IMR-90 (cell line): Measurements from ENCODE around the gene ARNT2. TPM values are rescaled to one million over a fixed set of nuclear protein-coding genes. Genes with fewer than 3 reads are reported as not detected.

Source experiments
- ATAC-seq: fragments of 200-7000 bp; cut with Tn5 transposase; 2 replicates; pipeline ENCODE4 v1.9.1; 2020; ENCODE audit warnings: low read depth, mild to moderate bottlenecking, moderate library complexity
- BruUV-seq: library from RNA; stranded (reverse); fragments of 400-500 nt; replicated peaks from 2 replicates; lab custom pipeline; 2021; lab: Mats Ljungman, UMichigan
- CTCF ChIA-PET: fragments of 300-600 bp; formaldehyde crosslinking; extraction: SDS; loops from one replicate; lab custom pipeline; 2021; ENCODE audit warnings: antibody characterized with exemption; lab: Yijun Ruan, JAX
- POLR2A ChIA-PET: fragments of 300-600 bp; sonication (Branson Sonifier 250); formaldehyde crosslinking; loops from one replicate; lab custom pipeline; 2022; ENCODE audit warnings: antibody characterized with exemption; ENCODE audit not compliant: unreplicated experiment; lab: Charles Lee
- DNase-seq: peaks from one replicate; pipeline ENCODE4 v3.0.0; 2013
- H2AFZ ChIP-seq: replicated peaks from 2 replicates; pipeline ENCODE3; 2013; ENCODE audit warnings: low read length, mild to moderate bottlenecking; ENCODE audit not compliant: poor library complexity
- H2AK5ac ChIP-seq: 2 replicates; pipeline ENCODE4 v1.6.1; 2013; ENCODE audit warnings: low read depth, low read length, inconsistent platforms
- H2AK9ac ChIP-seq: replicated peaks from 2 replicates; pipeline ENCODE3; 2013; ENCODE audit warnings: mild to moderate bottlenecking, low read depth, low read length, moderate library complexity; ENCODE audit not compliant: poor library complexity
- H2BK120ac ChIP-seq: 2 replicates; pipeline ENCODE4 v1.6.1; 2013; ENCODE audit warnings: low read depth, low read length, inconsistent platforms
- H2BK15ac ChIP-seq: 3 replicates; pipeline ENCODE4 v1.6.1; 2013; ENCODE audit warnings: low read depth, low read length, inconsistent platforms
- H2BK20ac ChIP-seq: 2 replicates; pipeline ENCODE4 v1.6.1; 2013; ENCODE audit warnings: low read depth, mild to moderate bottlenecking, inconsistent platforms, low read length, moderate library complexity
- H2BK5ac ChIP-seq: 2 replicates; pipeline ENCODE4 v1.6.1; 2013; ENCODE audit warnings: mild to moderate bottlenecking, low read depth, low read length, inconsistent platforms; ENCODE audit not compliant: poor library complexity, severe bottlenecking
- H3K14ac ChIP-seq: replicated peaks from 2 replicates; pipeline ENCODE4 v1.6.1; 2013; ENCODE audit warnings: low read depth, low read length, inconsistent platforms
- H3K18ac ChIP-seq: 2 replicates; pipeline ENCODE4 v1.6.1; 2013; ENCODE audit warnings: low read depth, low read length, control low read depth
- H3K23ac ChIP-seq: 2 replicates; pipeline ENCODE4 v1.6.1; 2013; ENCODE audit warnings: low read depth, low read length, inconsistent platforms
- H3K27ac ChIP-seq: 2 replicates; pipeline ENCODE4 v1.5.1; 2013; ENCODE audit warnings: mild to moderate bottlenecking, control low read depth, low read length; ENCODE audit not compliant: insufficient read depth
- H3K27me3 ChIP-seq: 2 replicates; pipeline ENCODE4 v1.6.1; 2013; ENCODE audit warnings: low read length; ENCODE audit not compliant: control insufficient read depth, insufficient read depth
- H3K36me3 ChIP-seq: 2 replicates; pipeline ENCODE4 v1.6.1; 2013; ENCODE audit warnings: low read length, mixed read lengths; ENCODE audit not compliant: control insufficient read depth, insufficient read depth
- H3K4ac ChIP-seq: 2 replicates; pipeline ENCODE4 v1.6.1; 2013; ENCODE audit warnings: low read depth, low read length, inconsistent platforms
- H3K4me1 ChIP-seq: 2 replicates; pipeline ENCODE4 v1.6.1; 2013; ENCODE audit warnings: low read length, mixed read lengths; ENCODE audit not compliant: control insufficient read depth, insufficient read depth
- H3K4me2 ChIP-seq: 2 replicates; pipeline ENCODE4 v1.6.1; 2013; ENCODE audit warnings: low read depth, mild to moderate bottlenecking, control low read depth, low read length, moderate library complexity
- H3K4me3 ChIP-seq: 2 replicates; pipeline ENCODE4 v1.5.1; 2013; ENCODE audit warnings: low read depth, mild to moderate bottlenecking, control low read depth, low read length, moderate library complexity; ENCODE audit not compliant: insufficient read depth
- H3K56ac ChIP-seq: 2 replicates; pipeline ENCODE4 v1.6.1; 2013; ENCODE audit warnings: low read length, inconsistent platforms; ENCODE audit not compliant: insufficient read depth; ENCODE audit errors: extremely low read depth
- H3K79me1 ChIP-seq, 2 experiments: 2 replicates each; pipeline ENCODE4 v1.6.1; 2013; ENCODE audit warnings: low read length in 2 of 2, inconsistent platforms in 1 of 2, low read depth in 1 of 2
- H3K9ac ChIP-seq: 2 replicates; pipeline ENCODE4 v1.6.1; 2013; ENCODE audit warnings: low read depth, low read length, control low read depth
- H3K9me1 ChIP-seq: 2 replicates; pipeline ENCODE4 v1.6.1; 2013; ENCODE audit warnings: low read length, inconsistent platforms; ENCODE audit not compliant: insufficient read depth
- H3K9me3 ChIP-seq: 2 replicates; pipeline ENCODE4 v1.6.1; 2013; ENCODE audit warnings: low read length; ENCODE audit not compliant: control insufficient read depth, insufficient read depth
- H4K20me1 ChIP-seq: 2 replicates; pipeline ENCODE4 v1.6.1; 2013; ENCODE audit warnings: low read length, inconsistent platforms; ENCODE audit not compliant: insufficient read depth
- H4K5ac ChIP-seq: 2 replicates; pipeline ENCODE4 v1.6.1; 2013; ENCODE audit warnings: mild to moderate bottlenecking, low read depth, low read length, control low read depth
- H4K8ac ChIP-seq, 2 experiments: 2 replicates each; pipeline ENCODE4 v1.6.1; 2013; ENCODE audit warnings: low read depth in 2 of 2, low read length in 2 of 2, control low read depth in 1 of 2, inconsistent platforms in 1 of 2
- H4K91ac ChIP-seq: 2 replicates; pipeline ENCODE4 v1.6.1; 2013; ENCODE audit warnings: low read depth, low read length, inconsistent platforms; ENCODE audit not compliant: insufficient read depth
- BHLHE40 ChIP-seq: fragments of 150-350 bp; IDR thresholded peaks from 2 replicates; pipeline ENCODE4 v1.6.1; 2016; ENCODE audit warnings: mild to moderate bottlenecking, low read depth, low read length
- CHD1 ChIP-seq: IDR thresholded peaks from 2 replicates; pipeline ENCODE4 v1.6.1; 2012; ENCODE audit warnings: low read depth, low read length, improper control_type of control experiment
- FOS ChIP-seq: fragments of 150-350 bp; IDR thresholded peaks from 2 replicates; pipeline ENCODE4 v1.6.1; 2016; ENCODE audit warnings: low read depth, low read length
- MAFK ChIP-seq: IDR thresholded peaks from 2 replicates; pipeline ENCODE4 v1.6.1; 2012; ENCODE audit warnings: low read depth, low read length, improper control_type of control experiment
- NFE2L2 ChIP-seq: fragments of 150-350 bp; IDR thresholded peaks from 2 replicates; pipeline ENCODE4 v1.6.1; 2016; ENCODE audit warnings: low read depth, mild to moderate bottlenecking, low read length
- RFX5 ChIP-seq: IDR thresholded peaks from 2 replicates; pipeline ENCODE4 v1.8.0; 2012; ENCODE audit warnings: low read depth, mild to moderate bottlenecking, low read length, moderate library complexity
- WGBS, 2 experiments: methylation state at CpG; one replicate each; pipeline versions ENCODE4 v1.1.5 to v1.1.7; 2013; ENCODE audit warnings: missing lambda C conversion rate in 2 of 2; ENCODE audit not compliant: insufficient read length in 1 of 2; ENCODE audit errors: extremely low coverage in 2 of 2; 5-methylcytosine and 5-hydroxymethylcytosine counted together
- dilution Hi-C: fragments of 300-500 bp; cut with HindIII; formaldehyde crosslinking; loops from one replicate; pipeline ENCODE4 v1.14.3; 2018; ENCODE audit warnings: low sequenced_read_pairs; ENCODE audit not compliant: unreplicated experiment
- in situ Hi-C: fragments of 300-500 bp; cut with MboI; formaldehyde crosslinking; loops from 3 replicates; pipeline ENCODE4 v1.14.3; 2019; ENCODE audit warnings: low sequenced_read_pairs, inconsistent platforms, mixed read lengths
- intact Hi-C: fragments of 100-400 bp; cut with micrococcal nuclease; formaldehyde crosslinking; loops from 2 replicates; pipeline ENCODE4 v1.10.0; 2022
- polyA plus RNA-seq, 3 experiments: library from polyadenylated mRNA; depleted of rRNA; stranded (reverse); fragments of >200 nt; gene quantifications; 2 replicates each; pipeline ENCODE4 v1.2.3, GENCODE V29; 2012; ENCODE audit warnings: low replicate concordance in 1 of 3
- total RNA-seq: library from RNA; depleted of rRNA; stranded (reverse); fragments of >200 nt; gene quantifications from 2 replicates; pipeline ENCODE4 v1.2.3, GENCODE V29; 2012
- TF ChIP-seq, protein P1 (sequence below): conservative IDR thresholded peaks from 2 replicates; pipeline ENCODE4 v1.5.1; 2012; ENCODE audit warnings: mild to moderate bottlenecking, low read depth, low read length, improper control_type of control experiment
- TF ChIP-seq, protein P2 (sequence below): fragments of 150-350 bp; IDR thresholded peaks from 2 replicates; pipeline ENCODE4 v1.6.1; 2017; ENCODE audit warnings: mild to moderate bottlenecking, antibody characterized with exemption, low read length, low read depth

Gene ARNT2
- total and polyA plus RNA-seq, 2 of the 4 experiments (the other 2 are of a cell fraction), result 18.2 to 19.0 TPM

DNA sequence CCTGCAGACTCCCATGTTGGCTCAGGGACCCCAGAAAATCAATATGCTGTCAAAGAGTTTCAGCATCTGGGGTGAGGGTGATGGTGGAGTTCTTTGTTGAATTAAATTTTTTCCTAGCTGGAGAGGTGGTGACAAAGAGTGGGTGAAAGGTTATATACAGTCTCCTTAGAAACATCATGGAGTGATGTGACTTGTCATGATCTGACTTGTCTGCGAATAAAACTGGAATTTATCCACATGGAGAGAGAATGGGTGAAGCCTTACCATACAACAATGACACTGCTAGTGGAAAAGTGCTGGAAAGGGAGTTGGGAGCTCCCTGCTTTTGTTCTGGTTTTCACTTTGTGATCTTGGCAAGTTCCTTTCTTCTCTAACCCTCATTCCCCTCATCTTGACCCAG is 75.0 kb downstream of the ARNT2 start:
- in situ Hi-C loops, result no loop called here
- intact Hi-C loops, result no loop called here
- peak overlapping the region; percentile 95 to 96 for H4K8ac ChIP-seq
- H4K20me1 ChIP-seq, result no peaks in the 10 kb centered on the region
- peak overlapping the region; percentile 99 for H2BK120ac ChIP-seq
- no peak for ATAC-seq
- H3K27me3 ChIP-seq, result no peaks in the 10 kb centered on the region
- peak overlapping the region; percentile 92 for H3K14ac ChIP-seq
- peak overlapping the region; percentile 99 for H2BK20ac ChIP-seq
- no peak overlapping the region for H2AFZ ChIP-seq
- ChIA-PET CTCF (interaction anchor here (1.4 kb wide), 1 partner anchor 13 kb away, joined by 3 read pairs; no protein-coding TSS in a partner anchor), POLR2A (interaction anchor here (0.6 to 2.6 kb wide), 2 partner anchors 10 to 456 kb away, joined by 5 to 13 read pairs; no protein-coding TSS in a partner anchor)
- DNase-seq, result no peak
- TF ChIP-seq BHLHE40, result no peak
- TF ChIP-seq RFX5, result no peak
- TF ChIP-seq, protein P1, sequence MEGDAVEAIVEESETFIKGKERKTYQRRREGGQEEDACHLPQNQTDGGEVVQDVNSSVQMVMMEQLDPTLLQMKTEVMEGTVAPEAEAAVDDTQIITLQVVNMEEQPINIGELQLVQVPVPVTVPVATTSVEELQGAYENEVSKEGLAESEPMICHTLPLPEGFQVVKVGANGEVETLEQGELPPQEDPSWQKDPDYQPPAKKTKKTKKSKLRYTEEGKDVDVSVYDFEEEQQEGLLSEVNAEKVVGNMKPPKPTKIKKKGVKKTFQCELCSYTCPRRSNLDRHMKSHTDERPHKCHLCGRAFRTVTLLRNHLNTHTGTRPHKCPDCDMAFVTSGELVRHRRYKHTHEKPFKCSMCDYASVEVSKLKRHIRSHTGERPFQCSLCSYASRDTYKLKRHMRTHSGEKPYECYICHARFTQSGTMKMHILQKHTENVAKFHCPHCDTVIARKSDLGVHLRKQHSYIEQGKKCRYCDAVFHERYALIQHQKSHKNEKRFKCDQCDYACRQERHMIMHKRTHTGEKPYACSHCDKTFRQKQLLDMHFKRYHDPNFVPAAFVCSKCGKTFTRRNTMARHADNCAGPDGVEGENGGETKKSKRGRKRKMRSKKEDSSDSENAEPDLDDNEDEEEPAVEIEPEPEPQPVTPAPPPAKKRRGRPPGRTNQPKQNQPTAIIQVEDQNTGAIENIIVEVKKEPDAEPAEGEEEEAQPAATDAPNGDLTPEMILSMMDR, result no peak
- TF ChIP-seq, protein P2, sequence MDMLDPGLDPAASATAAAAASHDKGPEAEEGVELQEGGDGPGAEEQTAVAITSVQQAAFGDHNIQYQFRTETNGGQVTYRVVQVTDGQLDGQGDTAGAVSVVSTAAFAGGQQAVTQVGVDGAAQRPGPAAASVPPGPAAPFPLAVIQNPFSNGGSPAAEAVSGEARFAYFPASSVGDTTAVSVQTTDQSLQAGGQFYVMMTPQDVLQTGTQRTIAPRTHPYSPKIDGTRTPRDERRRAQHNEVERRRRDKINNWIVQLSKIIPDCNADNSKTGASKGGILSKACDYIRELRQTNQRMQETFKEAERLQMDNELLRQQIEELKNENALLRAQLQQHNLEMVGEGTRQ, result no peak
- TF ChIP-seq CHD1, result no peak
- TF ChIP-seq FOS, result no peak
- no peak for TF ChIP-seq MAFK
- no peak for TF ChIP-seq NFE2L2
- H3K4me3 ChIP-seq, result no peak overlapping the region
- peak overlapping the region; percentile 13; the same call in 1 of the 2 replicates for H3K9ac ChIP-seq
- peaks cover 5% of the 10 kb centered on the region for H3K9me3 ChIP-seq
- peak overlapping the region; percentile 45 for H2AK9ac ChIP-seq
- peak overlapping the region; percentile 91 for H4K5ac ChIP-seq
- H3K56ac ChIP-seq, result peak overlapping the region; percentile 96
- H3K4me2 ChIP-seq, result no peak overlapping the region
- H3K36me3 ChIP-seq, result peaks cover 4% of the 10 kb centered on the region; the same call in 1 of the 2 replicates
- dilution Hi-C loops, result no loop called here
- BruUV-seq, result no TSS peak
- H3K4me1 ChIP-seq, result peaks cover 51% of the 10 kb centered on the region
- H2BK15ac ChIP-seq, result peak overlapping the region; percentile 98
- peak overlapping the region; percentile 99 for H2BK5ac ChIP-seq
- H3K9me1 ChIP-seq, result peaks cover 46% of the 10 kb centered on the region
- peak overlapping the region; percentile 95 for H3K27ac ChIP-seq
- peak overlapping the region; percentile 98 for H2AK5ac ChIP-seq
- peak overlapping the region; percentile 100 for H3K4ac ChIP-seq
- no CpG with 5 or more reads among the region's 1 CpG for WGBS, 2 experiments
- peaks cover 43 to 54% of the 10 kb centered on the region in 2 experiments; a peak in 3 of 4 replicates for H3K79me1 ChIP-seq
- peak overlapping the region; percentile 93 for H3K23ac ChIP-seq
- peak overlapping the region; percentile 92 for H3K18ac ChIP-seq
- peak overlapping the region; percentile 100 for H4K91ac ChIP-seq
